Neural cell (in vitro differentiated cells): Measurements from ENCODE around the gene ATP6V0E2. TPM values are rescaled to one million over a fixed set of nuclear protein-coding genes. Genes with fewer than 3 reads are reported as not detected.
A peak's percentile ranks its signal among the peaks of the same experiment; 100 is the strongest.

Source experiments
- H2AFZ ChIP-seq: fragments of 200-600, 300-800 bp; sonication (generic), shearing (Covaris generic); 2 replicates; pipeline ENCODE4 v1.6.0; 2014; ENCODE audit warnings: low read depth, mild to moderate bottlenecking, antibody characterized with exemption, low read length, moderate library complexity
- H3F3A ChIP-seq: fragments of 200-600 bp; shearing (Covaris generic); 2 replicates; pipeline ENCODE4 v1.6.1; 2016; ENCODE audit warnings: mild to moderate bottlenecking, moderate library complexity, mixed read lengths, antibody characterized with exemption, low read length; ENCODE audit not compliant: insufficient read depth, poor library complexity, severe bottlenecking
- H3K27ac ChIP-seq: fragments of 200-600, 300-800 bp; sonication (generic), shearing (Covaris generic); 2 replicates; pipeline ENCODE4 v1.5.1; 2014; ENCODE audit warnings: mild to moderate bottlenecking, low read length, moderate library complexity
- H3K27me3 ChIP-seq: fragments of 300-800, 200-600 bp; sonication (generic), shearing (Covaris generic); 2 replicates; pipeline ENCODE4 v1.6.0; 2014; ENCODE audit warnings: mild to moderate bottlenecking, low read depth, low read length, moderate library complexity; ENCODE audit not compliant: insufficient read depth
- H3K36me3 ChIP-seq: fragments of 300-800, 200-600 bp; sonication (generic), shearing (Covaris generic); 2 replicates; pipeline ENCODE4 v1.5.1; 2014; ENCODE audit warnings: mild to moderate bottlenecking, antibody characterized with exemption, low read length, moderate library complexity; ENCODE audit not compliant: insufficient read depth
- H3K4me2 ChIP-seq: fragments of 300-800, 200-600 bp; sonication (generic), shearing (Covaris generic); 2 replicates; pipeline ENCODE4 v1.6.0; 2014; ENCODE audit warnings: mild to moderate bottlenecking, low read length
- H3K4me3 ChIP-seq: fragments of 300-800, 200-600 bp; sonication (generic), shearing (Covaris generic); 2 replicates; pipeline ENCODE4 v1.5.1; 2014; ENCODE audit warnings: mild to moderate bottlenecking, low read length, moderate library complexity
- H3K79me2 ChIP-seq: fragments of 200-600 bp; shearing (Covaris generic); replicated peaks from 2 replicates; pipeline ENCODE4 v1.6.0; 2014; ENCODE audit warnings: mild to moderate bottlenecking, low read length, moderate library complexity; ENCODE audit not compliant: insufficient read depth
- H3K9ac ChIP-seq: fragments of 300-800, 200-600 bp; sonication (generic), shearing (Covaris generic); 2 replicates; pipeline ENCODE4 v1.6.1; 2016; ENCODE audit warnings: mild to moderate bottlenecking, low read length, mixed read lengths
- H3K9me2 ChIP-seq: fragments of 200-600 bp; shearing (Covaris generic); 2 replicates; pipeline ENCODE4 v1.6.1; 2016; ENCODE audit warnings: mild to moderate bottlenecking, low read length, mixed read lengths; ENCODE audit not compliant: insufficient read depth
- H3K9me3 ChIP-seq: fragments of 200-600, 300-800 bp; sonication (generic), shearing (Covaris generic); 2 replicates; pipeline ENCODE4 v1.6.1; 2016; ENCODE audit warnings: mild to moderate bottlenecking, mixed run types, low read length, moderate library complexity, mixed read lengths
- H4K20me1 ChIP-seq: fragments of 200-600 bp; shearing (Covaris generic); 2 replicates; pipeline ENCODE4 v1.6.1; 2016; ENCODE audit warnings: mild to moderate bottlenecking, mixed run types; ENCODE audit not compliant: insufficient read depth
- CTCF ChIP-seq: fragments of 450-650 bp; IDR thresholded peaks from 2 replicates; pipeline ENCODE4 v1.5.1; 2014; ENCODE audit warnings: antibody characterized with exemption, mild to moderate bottlenecking, moderate library complexity; ENCODE audit not compliant: poor library complexity, severe bottlenecking
- EP300 ChIP-seq: fragments of 450-650 bp; conservative IDR thresholded peaks from 2 replicates; pipeline ENCODE4 v1.6.1; 2014; ENCODE audit warnings: antibody characterized with exemption, mild to moderate bottlenecking, moderate library complexity; ENCODE audit not compliant: poor library complexity, severe bottlenecking
- EZH2 ChIP-seq: fragments of 200-600, 300-800 bp; shearing (Covaris generic), sonication (generic); IDR thresholded peaks from 2 replicates; pipeline ENCODE4 v1.6.1; 2014; ENCODE audit warnings: antibody characterized with exemption, low read length, borderline replicate concordance, mild to moderate bottlenecking; ENCODE audit not compliant: insufficient read depth, poor library complexity, severe bottlenecking
- MXI1 ChIP-seq: fragments of 450-650 bp; conservative IDR thresholded peaks from 2 replicates; pipeline ENCODE4 v1.6.1; 2014; ENCODE audit warnings: antibody characterized with exemption, mild to moderate bottlenecking; ENCODE audit not compliant: poor library complexity, severe bottlenecking
- POLR2AphosphoS5 ChIP-seq: IDR thresholded peaks from 2 replicates; pipeline ENCODE4 v1.6.1; 2012
- RAD21 ChIP-seq: fragments of 450-650 bp; conservative IDR thresholded peaks from 2 replicates; pipeline ENCODE4 v1.6.1; 2014; ENCODE audit warnings: antibody characterized with exemption, mild to moderate bottlenecking, moderate library complexity
- REST ChIP-seq: IDR thresholded peaks from 2 replicates; pipeline ENCODE4 v1.6.1; 2012; ENCODE audit warnings: borderline replicate concordance
- SMC3 ChIP-seq: fragments of 450-650 bp; conservative IDR thresholded peaks from 2 replicates; pipeline ENCODE4 v1.6.1; 2014; ENCODE audit warnings: antibody characterized with exemption, mild to moderate bottlenecking, moderate library complexity; ENCODE audit not compliant: poor library complexity
- TAF1 ChIP-seq: IDR thresholded peaks from 2 replicates; pipeline ENCODE4 v1.6.1; 2012; ENCODE audit warnings: low read depth
- polyA plus RNA-seq: library from polyadenylated mRNA; depleted of rRNA; stranded (reverse); fragments of >200 nt; gene quantifications from 2 replicates; pipeline ENCODE4 v1.2.3, GENCODE V29; 2014

ATP6V0E2 gene
- polyA plus RNA-seq, 1 donor from 2014 or later = 550 TPM

GRCh38 chr7:149860821-149861727 is 12.7 kb upstream of the ATP6V0E2 start:
- Histone ChIP-seq H3K4me2 (no peak overlapping the region), H3K36me3 (peaks cover 6% of the 10 kb centered on the region), H3K9ac (no peak overlapping the region), H3K9me3 (no peaks in the 10 kb centered on the region), H3K27ac (no peak overlapping the region), H4K20me1 (no peaks in the 10 kb centered on the region), H3K9me2 (no peaks in the 10 kb centered on the region), H3K4me3 (no peak overlapping the region), H3K27me3 (no peaks in the 10 kb centered on the region), H2AFZ (no peak overlapping the region), H3F3A (no peaks in the 10 kb centered on the region), H3K79me2 (no peaks in the 10 kb centered on the region)
- TF ChIP-seq REST (no peak), CTCF (peak; percentile 37), EP300 (no peak), MXI1 (no peak), TAF1 (no peak), SMC3 (peak; percentile 15), POLR2AphosphoS5 (no peak), EZH2 (no peak), RAD21 (peak; percentile 12)

DNA sequence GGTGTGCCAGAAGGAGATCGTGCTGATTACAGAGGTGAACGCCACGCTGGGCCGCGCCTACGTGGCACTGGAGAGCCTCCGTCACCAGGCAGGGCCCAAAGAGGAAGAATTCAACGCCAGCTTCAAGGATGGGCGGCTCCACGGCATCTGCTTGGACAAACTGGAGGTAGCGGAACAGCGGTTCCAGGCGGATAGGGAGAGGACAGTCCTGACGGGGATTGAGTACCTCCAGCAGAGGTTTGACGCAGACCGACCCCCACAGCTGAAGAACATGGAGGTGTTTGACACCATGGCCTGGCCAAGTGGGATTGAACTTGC is 12.1 kb upstream of the ATP6V0E2 start:
- TF ChIP-seq MXI1 (no peak), EZH2 (no peak), POLR2AphosphoS5 (no peak), EP300 (no peak), RAD21 (no peak), CTCF (no peak), REST (no peak), TAF1 (no peak), SMC3 (no peak)
- Histone ChIP-seq H3K79me2 (no peaks in the 10 kb centered on the region), H3K4me3 (no peak overlapping the region), H3K9me2 (no peaks in the 10 kb centered on the region), H4K20me1 (no peaks in the 10 kb centered on the region), H3K27ac (no peak overlapping the region), H2AFZ (no peak overlapping the region), H3K4me2 (no peak overlapping the region), H3K9ac (no peak overlapping the region), H3K36me3 (peaks cover 6% of the 10 kb centered on the region), H3K9me3 (no peaks in the 10 kb centered on the region), H3K27me3 (no peaks in the 10 kb centered on the region), H3F3A (no peaks in the 10 kb centered on the region)
